Myocyte (in vitro differentiated cells): ENCODE results near the gene CCDC142. TPM values are rescaled to one million over a fixed set of nuclear protein-coding genes. Genes with fewer than 3 reads are reported as not detected.
A peak's percentile ranks its signal among the peaks of the same experiment; 100 is the strongest.

Experiments used
- DNase-seq: peaks from one replicate; pipeline ENCODE4 v3.0.0-alpha.2; 2012; ENCODE audit warnings: low read depth
- total RNA-seq: library from RNA; depleted of rRNA; stranded (reverse); fragments of >200 nt; gene quantifications from 2 replicates; pipeline ENCODE4 v1.2.3, GENCODE V29; 2014

The CCDC142 gene
- total RNA-seq, 1 donor from 2014 or later: 13.3 TPM

DNA sequence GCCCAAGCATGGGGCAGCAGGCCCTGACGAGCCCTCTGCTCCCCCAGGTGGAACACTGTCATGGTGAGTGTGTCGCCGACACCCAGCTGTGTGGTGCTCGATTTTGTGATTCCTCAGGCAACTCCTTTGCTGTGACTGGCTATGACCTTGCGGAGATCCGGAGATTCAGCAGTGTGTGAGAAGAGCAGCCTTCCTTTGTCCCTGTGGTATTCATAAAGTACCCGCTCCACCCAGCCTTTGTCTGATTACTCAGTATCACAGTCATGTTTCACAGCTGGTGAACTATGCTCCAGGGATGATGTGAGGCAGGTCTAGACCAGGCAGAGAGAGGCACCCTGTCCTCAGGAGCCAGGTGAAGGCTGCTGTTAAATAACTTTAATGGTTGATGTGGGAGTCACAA is 57.3 kb downstream of the CCDC142 start:
- peak; percentile 33 for DNase-seq

DNA sequence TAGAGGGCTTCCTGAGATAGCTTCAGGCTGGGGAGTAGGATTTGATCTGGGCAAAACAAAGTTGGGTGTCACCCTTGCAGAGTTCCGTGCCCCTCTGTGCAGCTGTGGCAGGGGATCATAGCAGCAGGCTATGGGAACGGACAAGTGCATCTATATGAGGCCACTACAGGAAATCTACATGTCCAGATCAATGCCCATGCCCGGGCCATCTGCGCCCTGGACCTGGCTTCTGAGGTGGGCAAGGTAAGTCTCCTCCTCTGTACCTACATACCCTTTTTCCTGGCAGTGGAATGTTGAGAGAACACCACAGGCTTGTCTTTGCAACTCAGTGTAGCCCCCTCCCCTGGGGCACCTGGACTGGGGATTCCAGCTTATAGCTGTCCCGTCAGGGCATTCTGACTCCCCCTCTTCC is 57.8 kb downstream of the CCDC142 start:
- no peak for DNase-seq

DNA sequence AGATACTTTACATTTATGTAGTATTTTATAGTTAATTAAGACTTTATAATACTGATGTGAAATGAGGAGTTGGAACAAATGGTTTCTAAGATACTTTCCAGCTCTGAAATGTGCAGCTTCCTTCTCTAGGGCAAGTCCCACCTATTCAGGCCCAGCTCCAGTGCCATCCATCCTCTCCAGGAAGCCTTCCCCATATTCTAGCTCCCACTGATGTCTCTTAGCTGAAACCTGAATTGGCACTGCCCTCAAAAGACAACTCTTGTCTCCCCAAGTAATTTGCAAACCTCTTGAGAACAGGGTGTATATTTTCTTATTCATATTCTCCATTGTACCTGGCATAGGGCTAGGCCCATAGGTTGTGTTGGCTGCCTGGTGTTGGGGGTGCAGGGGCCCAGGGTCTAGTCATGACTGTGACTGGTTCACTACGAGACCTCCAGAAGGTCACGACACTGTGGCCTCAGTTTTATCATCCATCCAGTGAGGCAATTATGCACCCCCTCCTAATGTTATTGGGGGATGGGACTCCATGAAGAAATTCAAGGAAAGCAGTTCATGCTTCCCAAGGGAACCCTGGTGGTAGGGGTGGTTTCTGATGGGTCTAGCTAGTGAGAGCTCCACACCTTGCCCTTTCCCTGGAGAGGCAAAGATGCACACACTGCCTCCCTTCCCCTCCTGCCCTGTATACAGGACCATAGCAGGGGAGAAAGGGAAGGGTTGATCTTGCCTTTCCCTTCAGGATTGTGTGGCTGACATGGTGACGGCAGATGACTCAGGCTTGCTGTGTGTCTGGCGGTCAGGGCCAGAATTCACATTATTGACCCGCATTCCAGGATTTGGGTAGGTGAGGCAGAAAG is 58.4 kb downstream of the CCDC142 start:
- DNase-seq: peak; percentile 20

Other genes with a start within 250 kb of the CCDC142 start
- gene SLC4A5, start 139.6 kb downstream of the CCDC142 start, total RNA-seq: 0.43 and 2.0 TPM in 2 replicates
- 121 and 123 TPM in 2 replicates for gene DCTN1, start 102.7 kb downstream of the CCDC142 start, total RNA-seq
- 0.26 and 1.4 TPM in 2 replicates for gene C2orf81, start 61.4 kb downstream of the CCDC142 start, total RNA-seq
- 7.8 TPM in 2 replicates for gene WDR54, start 61.3 kb downstream of the CCDC142 start, total RNA-seq
- gene RTKN, start 41.1 kb downstream of the CCDC142 start, total RNA-seq: 43.3 and 56.6 TPM in 2 replicates
- gene INO80B, start 27.9 kb downstream of the CCDC142 start, total RNA-seq: 20.0 and 30.8 TPM in 2 replicates
- gene WBP1, start 24.6 kb downstream of the CCDC142 start, total RNA-seq: 68.4 and 75.4 TPM in 2 replicates
- 56.1 and 67.0 TPM in 2 replicates for gene MOGS, start 17.6 kb downstream of the CCDC142 start, total RNA-seq
- 19.7 and 21.6 TPM in 2 replicates for gene MRPL53, start 10.3 kb downstream of the CCDC142 start, total RNA-seq
- gene TTC31, start 83 bp upstream of the CCDC142 start, total RNA-seq: 16.3 and 18.9 TPM in 2 replicates
- 0.68 and 1.5 TPM in 2 replicates for gene LBX2, start 16.6 kb upstream of the CCDC142 start, total RNA-seq
- gene PCGF1, start 24.7 kb upstream of the CCDC142 start, total RNA-seq: 31.3 and 33.9 TPM in 2 replicates
- gene TLX2, start 31.5 kb upstream of the CCDC142 start, total RNA-seq: 0.13 TPM in 1 of 2 replicates, not detected in the other
- gene DQX1, start 43.2 kb upstream of the CCDC142 start, total RNA-seq: not detected in 2 replicates
- 111 and 125 TPM in 2 replicates for gene AUP1, start 46.7 kb upstream of the CCDC142 start, total RNA-seq
- gene HTRA2, start 46.9 kb upstream of the CCDC142 start, total RNA-seq: 33.8 and 41.9 TPM in 2 replicates
- 3.4 and 5.7 TPM in 2 replicates for gene LOXL3, start 70.9 kb upstream of the CCDC142 start, total RNA-seq
- gene DOK1, start 71.7 kb upstream of the CCDC142 start, total RNA-seq: 9.5 and 10.5 TPM in 2 replicates
- gene M1AP, start 165.3 kb upstream of the CCDC142 start, total RNA-seq: 0.16 TPM in 1 of 2 replicates, not detected in the other
- gene SEMA4F, start 171.2 kb upstream of the CCDC142 start, total RNA-seq: 4.3 and 4.4 TPM in 2 replicates